HG03097 (cell line): Measurements from ENCODE around the gene C1orf87.

Experiments used
- ATAC-seq: cut with Tn5 transposase; IDR thresholded peaks from one replicate; pipeline ENCODE4 v1.9.1; 2021; ENCODE audit not compliant: unreplicated experiment, low FRiP score

The C1orf87 gene

GRCh38 chr1:60073605-60074278, at the start of gene C1orf87:
TSS of gene C1orf87 (minus strand) at chr1:60073770. CDS start at chr1:60072643, 1,127 bp downstream.
- no peak for ATAC-seq

DNA sequence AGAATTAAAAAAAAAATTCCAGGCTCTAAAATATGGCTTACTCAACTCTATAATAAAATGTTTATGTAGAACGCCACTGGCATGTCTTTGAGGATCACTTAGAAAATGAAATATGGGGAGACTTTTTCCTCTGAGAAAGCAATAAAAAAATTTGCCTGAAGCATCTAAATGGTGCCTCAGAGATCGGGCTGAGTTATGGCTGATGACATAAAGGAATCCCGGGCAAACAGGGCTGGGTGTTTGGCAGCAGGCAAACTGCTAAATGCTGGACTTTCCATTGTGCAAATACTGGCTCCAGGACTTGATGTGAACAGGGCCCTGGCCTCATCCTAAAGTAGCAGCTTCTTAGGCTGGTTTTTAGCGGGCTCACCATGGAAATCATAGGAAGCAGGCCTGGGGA, 44.5 kb upstream of the C1orf87 start:
- ATAC-seq, result no peak

DNA sequence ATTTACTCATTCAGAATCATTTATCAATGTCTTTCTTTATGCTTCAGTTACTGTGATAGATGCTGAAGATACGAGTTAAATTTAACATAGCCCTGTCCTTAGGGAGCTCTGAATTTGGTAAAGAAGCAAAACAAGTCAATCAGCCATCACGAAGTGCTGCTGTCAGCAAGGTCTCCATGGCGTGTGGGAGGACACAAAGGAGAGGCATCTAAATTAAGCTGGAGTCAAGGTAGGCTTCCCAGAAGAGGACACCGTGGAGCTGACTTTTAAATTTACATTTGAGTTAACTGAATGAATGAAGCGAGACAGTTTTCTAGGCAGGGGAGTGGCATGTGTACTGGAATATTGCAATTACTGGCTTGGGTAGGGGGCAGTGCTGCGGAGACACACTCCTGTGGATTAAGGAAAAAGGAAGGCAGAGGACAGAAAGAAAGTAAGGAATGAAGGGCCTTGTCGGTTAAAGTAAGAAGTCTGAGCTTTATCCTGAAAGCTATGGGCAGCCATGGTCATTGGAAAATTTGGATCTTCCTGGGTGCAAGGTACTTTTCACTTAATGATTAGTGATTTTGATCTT, 41.3 kb upstream of the C1orf87 start:
- no peak for ATAC-seq

DNA sequence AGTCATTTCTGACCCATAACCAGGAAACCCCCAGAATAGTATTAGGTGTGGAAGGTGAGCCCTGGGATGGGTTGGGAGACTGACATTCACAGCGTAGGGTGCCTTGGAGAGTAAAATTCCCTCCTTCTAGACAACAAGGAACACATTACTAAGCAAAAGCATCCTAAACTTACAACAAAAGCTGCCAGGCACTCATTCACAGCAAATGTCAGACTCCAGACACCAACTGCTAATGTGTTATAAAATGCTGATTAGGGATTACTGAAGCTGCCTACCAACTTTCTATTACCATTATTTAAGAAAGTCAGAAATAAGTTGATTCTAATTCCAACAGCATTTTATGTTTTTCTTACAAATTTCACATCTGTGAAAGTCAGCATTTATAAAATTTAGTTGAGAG, 40.0 kb upstream of the C1orf87 start:
- ATAC-seq, result no peak

- no peak for ATAC-seq
These were observed 39.5 kb upstream of the C1orf87 start for GRCh38 chr1:60113028-60113427.

DNA sequence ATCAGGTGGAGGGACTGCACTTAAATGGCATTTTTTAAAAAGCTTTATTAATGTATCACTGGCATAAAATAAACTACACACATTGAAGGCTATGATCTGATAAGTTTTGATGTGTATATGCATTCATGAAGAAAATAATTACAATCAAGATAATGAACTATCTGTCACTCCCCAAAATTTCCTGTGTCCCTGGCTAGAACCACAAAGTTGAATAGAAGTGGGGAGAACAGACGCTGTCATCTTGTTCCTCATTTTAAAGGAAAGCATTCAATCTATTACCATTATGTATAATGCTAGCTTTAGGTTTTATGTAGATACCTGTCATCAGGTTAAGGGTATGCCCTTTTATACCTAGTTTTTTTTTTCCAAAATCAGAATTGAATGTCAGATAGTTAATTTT, 38.1 kb upstream of the C1orf87 start:
- ATAC-seq, result no peak

DNA sequence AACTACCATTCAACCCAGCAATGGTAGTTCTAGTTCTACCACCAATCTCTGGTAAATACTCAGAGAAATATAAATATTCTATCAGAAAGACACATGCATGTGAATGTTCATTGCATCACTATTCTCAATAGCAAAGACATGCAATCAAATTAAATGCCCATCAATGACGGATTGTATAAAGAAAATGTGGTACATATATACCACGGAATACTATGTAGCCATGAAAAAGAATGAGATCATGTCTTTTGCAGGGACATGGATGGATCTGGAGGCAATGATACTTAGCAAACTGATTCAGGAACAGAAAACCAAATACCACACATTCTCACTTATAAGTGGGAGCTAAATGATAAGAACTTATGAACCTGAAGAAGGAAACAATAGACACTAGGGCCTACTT, 37.5 kb upstream of the C1orf87 start:
- no peak for ATAC-seq

DNA sequence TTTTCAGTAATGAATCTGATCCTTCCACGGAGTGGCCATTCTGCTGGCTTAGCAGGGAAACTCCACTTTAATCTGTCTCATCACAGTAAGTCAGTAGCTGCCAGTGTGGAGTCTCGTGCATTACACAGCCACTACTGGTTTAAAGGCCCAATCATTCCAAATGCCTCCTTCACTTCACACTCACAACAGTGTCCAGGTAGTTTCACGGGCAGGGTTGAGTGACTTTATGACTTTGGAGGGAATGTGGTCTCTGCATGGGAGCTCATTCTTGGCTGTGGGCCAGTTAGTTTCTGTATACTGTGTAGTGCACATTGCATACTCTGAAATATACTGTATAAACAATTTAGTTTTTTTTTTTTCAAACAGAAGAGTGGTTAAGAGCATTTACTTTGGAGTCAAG, 34.6 kb upstream of the C1orf87 start:
- no peak for ATAC-seq

GRCh38 chr1:60103186-60103585, 29.6 kb upstream of the C1orf87 start:
- ATAC-seq, result no peak

DNA sequence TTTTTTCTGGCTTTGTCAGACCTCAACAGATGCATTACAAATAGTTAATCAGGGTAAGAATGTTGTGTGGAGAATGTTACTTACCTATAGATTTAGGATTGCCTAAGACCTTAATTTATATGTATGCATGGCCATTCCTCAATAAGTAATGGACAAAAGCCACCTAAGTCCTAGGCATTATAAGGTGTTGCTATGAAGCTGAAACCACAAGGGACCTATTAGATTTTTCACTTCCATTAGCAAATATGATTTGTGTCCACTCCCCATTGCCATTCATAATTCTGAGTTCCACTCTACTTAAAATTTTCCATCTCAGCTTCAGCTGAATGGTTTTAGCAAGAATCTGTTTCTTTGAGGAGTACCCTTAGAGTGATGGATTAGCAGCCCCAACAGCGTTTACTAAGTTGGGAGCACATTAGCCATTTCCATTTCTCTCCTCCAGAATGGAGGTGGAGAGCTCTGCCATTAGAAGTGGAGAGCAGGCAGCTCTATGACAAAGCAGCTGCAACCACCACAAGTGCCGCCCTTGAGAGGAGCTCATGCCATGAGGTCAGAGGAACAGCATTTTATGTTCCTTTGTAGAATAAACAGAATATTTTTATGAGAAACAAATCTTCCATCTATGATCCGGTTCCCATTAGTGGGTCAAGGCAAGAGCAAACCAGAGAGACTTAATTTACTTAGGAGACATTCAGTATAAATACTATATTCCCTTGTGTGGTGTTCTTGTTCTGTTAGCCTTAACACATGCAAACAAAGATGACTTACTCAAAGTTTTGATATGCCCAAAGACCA, 28.9 kb upstream of the C1orf87 start:
- ATAC-seq, result no peak

DNA sequence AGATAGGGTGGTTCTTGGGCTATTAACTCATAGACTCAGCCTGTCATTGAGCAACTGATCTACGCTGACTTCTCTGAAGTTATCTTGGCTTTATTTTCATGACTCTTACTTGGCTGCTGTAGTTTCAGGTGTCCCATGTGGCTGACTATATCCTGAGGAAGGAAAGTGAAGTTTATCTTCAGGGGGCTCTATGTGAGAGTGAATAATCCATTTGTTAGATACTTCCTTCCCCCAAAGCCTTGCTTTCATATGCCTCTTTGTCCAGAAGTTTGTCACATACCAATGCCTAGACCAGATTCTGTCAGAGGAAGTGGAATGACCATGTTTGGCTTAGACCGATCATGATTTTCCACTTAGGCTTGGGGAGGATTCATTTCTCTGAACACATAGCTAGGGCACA, 27.9 kb upstream of the C1orf87 start:
- ATAC-seq, result no peak

GRCh38 chr1:60091195-60091715, 17.7 kb upstream of the C1orf87 start:
- ATAC-seq, result no peak

DNA sequence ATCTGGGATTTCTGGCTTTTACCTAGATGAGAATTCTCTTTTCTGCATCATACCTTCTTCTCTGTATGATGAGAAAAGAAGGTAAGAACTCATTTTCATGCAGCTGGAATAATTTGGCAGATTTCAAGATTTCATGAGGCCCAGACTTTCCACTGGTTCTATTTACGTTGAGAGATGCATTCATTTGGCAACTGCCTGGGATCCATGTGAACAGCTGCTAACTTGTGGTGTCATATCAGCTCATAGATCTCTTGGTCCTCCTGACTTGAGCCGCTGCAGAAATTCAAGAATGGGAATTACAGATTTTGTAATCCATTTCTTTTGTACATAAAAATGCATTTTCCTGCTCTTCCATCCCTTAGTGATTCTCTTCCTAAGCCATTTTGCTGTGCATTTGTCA, 17.1 kb upstream of the C1orf87 start:
- no peak for ATAC-seq

DNA sequence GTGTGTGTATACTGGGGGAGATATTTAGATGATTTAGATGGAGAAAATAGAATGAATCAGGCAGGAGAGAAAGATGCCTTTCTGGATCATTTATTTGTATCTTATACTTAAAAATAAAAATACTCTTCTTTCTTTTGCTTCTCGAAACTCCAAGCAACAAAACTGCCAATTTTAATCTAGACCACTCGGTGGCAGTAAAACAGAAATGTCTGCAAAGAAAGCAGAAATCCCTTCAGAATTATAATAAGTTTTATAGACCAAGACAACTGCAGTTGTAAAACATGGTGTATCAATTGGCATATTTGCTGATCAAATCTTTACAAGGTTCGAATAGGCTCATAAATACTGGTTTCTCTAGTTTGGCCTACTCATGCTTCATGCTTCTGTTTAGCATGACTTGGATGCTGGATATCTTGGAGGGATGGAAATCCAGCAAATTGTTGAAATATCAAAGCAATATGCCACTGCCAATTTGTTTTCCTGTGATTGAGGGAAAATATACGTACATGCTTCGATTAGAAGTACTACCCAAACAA, 15.1 kb upstream of the C1orf87 start:
- ATAC-seq, result no peak

DNA sequence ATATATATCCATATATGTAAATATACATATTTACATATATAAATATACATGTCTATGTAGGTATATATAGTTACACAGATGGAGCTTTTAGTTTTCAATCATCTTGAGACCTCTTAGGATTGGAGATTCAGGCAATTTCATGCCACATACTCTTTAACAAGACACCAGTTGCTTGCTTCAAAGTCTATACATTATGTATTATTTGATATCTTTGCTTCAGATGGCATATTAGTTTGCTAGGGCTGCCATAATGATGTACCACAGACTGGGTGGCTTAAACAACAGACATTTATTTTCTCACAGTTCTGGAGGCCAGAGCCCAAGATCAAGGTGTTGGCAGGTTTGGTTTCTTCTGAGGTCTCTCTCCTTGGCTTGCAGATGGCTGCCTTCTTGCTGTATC, 14.1 kb upstream of the C1orf87 start:
- ATAC-seq, result no peak

GRCh38 chr1:60078182-60078581, 4.6 kb upstream of the C1orf87 start:
- ATAC-seq, result no peak

DNA sequence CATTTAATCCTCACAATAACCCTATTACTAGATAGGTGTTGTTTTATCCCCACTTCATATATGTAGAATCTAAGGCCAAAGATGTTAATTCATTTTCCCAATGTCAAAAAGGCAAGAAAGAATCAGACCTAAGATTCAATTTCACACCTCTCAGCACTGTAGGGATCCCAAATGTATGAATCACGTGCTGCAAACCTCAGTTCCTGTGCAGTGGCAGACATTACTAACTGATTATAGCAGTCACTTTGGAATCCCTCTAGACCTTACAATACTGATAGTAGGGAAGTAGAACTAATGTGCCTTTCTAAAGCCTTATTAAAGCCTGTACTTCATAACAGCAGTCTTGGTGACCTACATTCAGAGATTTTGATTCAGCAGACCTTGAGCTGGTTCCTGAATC, 2.3 kb downstream of the C1orf87 start:
- ATAC-seq, result no peak

- no peak for ATAC-seq
These were observed 3.9 kb downstream of the C1orf87 start for GRCh38 chr1:60069691-60070090.

DNA sequence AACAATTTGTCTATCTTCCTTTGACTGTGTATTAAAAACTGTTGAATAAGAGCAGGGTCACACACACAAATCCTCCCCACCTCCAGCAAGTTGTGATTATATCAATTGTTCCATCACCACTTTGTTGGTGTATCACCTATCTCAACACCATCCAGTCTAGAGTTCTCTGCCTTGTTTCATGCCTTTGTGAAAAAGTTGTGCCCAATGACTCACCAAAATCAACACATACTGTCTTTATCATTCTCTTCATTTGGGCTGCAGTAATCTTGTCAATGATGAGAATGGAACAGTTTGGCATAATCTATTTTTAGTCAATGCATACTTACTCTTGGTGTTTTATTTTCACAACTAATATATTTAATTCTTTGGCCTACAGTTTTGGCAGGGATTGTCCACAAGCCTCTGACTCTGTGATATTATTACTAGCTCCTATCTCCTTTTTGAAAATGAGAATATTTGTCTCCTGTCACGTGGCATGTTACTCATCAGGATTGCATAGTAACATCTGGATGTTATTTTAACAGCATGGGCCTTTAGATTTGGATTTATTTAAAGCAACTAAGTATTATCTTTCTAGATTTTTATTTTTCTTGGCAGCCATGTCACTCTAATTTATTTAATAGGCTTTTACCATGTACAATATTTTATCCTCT, 5.1 kb downstream of the C1orf87 start:
- ATAC-seq, result no peak

GRCh38 chr1:60066001-60066400, 7.6 kb downstream of the C1orf87 start:
- no peak for ATAC-seq

- ATAC-seq, result no peak
These were observed 8.4 kb downstream of the C1orf87 start for GRCh38 chr1:60065199-60065598.
